HT-29 (cell line): ENCODE measurements around the gene PCYT1A. TPM values are rescaled to one million over a fixed set of nuclear protein-coding genes. Genes with fewer than 3 reads are reported as not detected.
"Not testable (repeated sequence)": the region's sequence is repeated elsewhere in the genome, so short reads cannot be mapped to it uniquely, and the experiment has no call there.

ENCODE experiments used
- DNase-seq: peaks from one replicate; pipeline ENCODE4 v3.0.0-alpha.2; 2015; ENCODE audit warnings: low spot score
- total RNA-seq: library from RNA; depleted of rRNA; stranded (reverse); fragments of >200 nt; shearing (Covaris generic); gene quantifications from 2 replicates; pipeline ENCODE4 v1.2.3, GENCODE V29; 2014

Gene PCYT1A
- total RNA-seq, 1 experiment from 2014 or later: 30.6 TPM

DNA sequence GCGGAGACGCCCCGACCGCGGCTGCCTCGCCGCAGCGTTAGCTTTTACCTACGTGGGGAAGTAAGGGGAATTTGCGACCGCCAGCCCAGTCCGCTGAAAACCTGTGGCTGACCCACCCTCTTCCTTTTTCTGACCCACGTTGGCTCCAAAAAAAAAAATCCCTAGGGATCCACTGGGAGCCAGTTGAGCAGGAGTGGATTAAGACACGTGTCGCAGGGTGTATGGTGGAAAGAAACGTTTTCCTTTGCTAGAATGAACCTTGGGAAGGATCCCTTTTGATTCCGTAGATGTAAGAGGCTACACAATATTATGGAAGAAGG is 575 bp upstream of the PCYT1A start:
- DNase-seq: no peak

GRCh38 chr3:196287090-196287439 is 461 bp downstream of the PCYT1A start:
- DNase-seq: no peak

- DNase-seq: no peak
Measured at GRCh38 chr3:196284396-196284795, 3.1 kb downstream of the PCYT1A start.

GRCh38 chr3:196281962-196282361 is 5.6 kb downstream of the PCYT1A start:
- no peak for DNase-seq

DNA sequence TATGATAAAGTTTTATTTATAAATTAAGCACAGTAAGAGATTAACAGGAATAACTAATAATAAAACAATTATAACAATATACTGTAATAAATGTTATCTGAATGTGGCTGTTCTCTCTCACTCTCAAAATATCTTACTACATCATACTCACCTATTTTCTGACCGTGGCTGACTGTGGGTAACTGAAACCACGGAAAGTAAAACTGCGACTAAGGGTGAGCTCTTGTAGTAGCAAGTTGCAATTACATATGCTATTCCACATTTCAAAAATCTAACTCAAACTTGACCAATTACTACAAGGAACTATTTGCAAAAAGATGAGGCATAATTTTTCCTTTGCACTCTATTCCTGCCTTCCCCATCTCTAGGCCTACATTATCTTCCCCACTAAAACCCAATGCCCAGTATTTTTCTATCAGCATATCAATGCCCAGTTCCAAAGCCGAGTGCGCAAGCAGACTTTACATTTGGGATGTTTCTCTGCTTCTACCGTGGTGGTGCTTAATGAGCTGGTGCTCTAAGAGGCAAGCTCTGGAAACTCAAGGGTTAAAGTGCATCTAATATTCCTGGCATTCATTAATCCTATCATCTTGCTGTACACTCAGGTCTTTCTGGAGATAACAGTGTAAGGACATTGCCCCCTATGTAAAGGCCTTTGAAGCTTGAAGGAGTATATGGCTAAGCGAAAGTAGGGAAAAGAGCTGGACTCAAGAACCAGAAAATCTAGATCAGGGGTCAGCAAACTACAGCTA is 6.7 kb downstream of the PCYT1A start:
- no peak for DNase-seq

DNA sequence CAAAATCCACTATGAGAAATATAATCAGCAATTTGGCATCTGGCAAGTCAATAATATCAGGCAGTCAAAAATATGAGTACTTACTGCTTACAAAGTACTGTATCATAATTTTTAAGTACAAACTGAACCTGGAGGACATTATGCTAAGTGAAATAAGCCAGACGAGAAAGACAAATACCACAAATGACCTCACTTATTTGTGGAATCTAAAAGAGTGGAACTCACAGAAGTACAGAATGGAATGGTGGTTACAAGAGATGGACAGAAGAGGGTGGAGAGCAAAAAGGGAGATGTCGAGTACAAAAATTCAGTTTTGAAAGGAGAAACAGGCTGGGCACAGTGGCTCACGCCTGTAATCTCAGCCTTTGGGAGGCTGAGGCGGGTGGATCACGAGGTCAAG is 12.4 kb downstream of the PCYT1A start:
- DNase-seq: no peak

DNA sequence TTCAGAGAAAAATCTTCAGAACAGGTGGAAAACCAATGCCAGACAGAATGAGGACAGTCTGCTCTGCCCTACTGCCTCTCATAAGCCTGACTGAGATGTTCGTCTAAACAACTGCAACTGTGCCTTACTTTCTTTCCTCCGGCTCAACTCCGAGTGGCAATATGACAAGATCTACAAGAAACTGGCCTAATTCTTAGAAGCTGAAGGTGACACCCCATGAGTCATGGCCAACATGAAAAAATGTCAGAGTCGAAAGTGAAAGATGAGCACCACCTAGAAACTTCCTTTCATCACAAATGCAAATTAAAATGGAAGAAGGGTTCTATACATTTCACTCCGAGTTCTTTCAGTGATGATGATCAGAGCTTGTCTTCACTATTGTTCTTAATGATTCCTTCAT is 12.9 kb downstream of the PCYT1A start:
- DNase-seq: no peak

DNA sequence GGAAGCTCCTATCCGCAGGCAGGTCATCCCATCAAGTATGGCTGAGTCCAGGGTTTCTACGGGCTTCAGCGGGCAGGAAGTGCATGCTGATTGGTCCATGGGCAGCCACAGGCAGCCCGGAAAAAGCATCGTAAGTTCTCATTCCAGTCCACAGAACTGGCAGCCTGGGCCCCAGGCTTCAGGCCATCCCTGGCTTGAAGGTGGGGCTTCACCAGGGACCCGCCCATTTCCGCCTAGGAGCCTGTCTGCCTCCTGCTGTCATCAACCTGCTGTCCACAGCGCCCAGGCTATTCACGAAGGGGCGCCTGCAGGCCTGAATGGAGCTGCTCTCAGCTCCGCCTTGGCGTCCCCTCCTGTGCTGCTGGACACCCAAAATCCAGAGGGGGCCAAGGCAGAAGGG is 13.9 kb downstream of the PCYT1A start:
- DNase-seq: no peak

- DNase-seq: no peak
Measured at GRCh38 chr3:196272826-196273225, 14.7 kb downstream of the PCYT1A start.

- DNase-seq: no peak
Measured at GRCh38 chr3:196270499-196270898, 17.0 kb downstream of the PCYT1A start.

GRCh38 chr3:196268284-196269163 is 19.0 kb downstream of the PCYT1A start:
- no peak for DNase-seq

- DNase-seq: no peak
Measured at GRCh38 chr3:196263819-196264218, 23.7 kb downstream of the PCYT1A start.

DNA sequence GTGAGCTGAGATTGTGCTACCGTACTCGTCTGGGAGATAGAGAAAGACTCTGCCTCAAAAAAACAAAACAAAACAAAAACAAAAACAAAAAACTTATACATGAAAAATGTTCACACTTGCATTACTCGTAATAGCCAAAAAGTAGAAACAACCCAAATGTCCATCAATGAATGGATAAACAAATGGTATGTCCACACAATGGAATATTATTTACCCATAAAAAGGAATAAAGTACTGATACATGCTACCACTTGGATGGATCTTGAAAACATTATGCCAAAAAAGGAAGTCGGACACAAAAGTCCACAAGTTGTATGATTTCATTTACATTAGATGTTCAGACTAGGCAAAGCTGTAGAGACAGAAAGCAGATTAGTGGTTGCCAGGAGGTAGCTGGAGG is 26.7 kb downstream of the PCYT1A start:
- no peak for DNase-seq

GRCh38 chr3:196255776-196256175 is 31.8 kb downstream of the PCYT1A start:
- no peak for DNase-seq

GRCh38 chr3:196254376-196255283 is 32.9 kb downstream of the PCYT1A start:
- DNase-seq: no peak

- DNase-seq: no peak
Measured at GRCh38 chr3:196251918-196252317, 35.6 kb downstream of the PCYT1A start.

DNA sequence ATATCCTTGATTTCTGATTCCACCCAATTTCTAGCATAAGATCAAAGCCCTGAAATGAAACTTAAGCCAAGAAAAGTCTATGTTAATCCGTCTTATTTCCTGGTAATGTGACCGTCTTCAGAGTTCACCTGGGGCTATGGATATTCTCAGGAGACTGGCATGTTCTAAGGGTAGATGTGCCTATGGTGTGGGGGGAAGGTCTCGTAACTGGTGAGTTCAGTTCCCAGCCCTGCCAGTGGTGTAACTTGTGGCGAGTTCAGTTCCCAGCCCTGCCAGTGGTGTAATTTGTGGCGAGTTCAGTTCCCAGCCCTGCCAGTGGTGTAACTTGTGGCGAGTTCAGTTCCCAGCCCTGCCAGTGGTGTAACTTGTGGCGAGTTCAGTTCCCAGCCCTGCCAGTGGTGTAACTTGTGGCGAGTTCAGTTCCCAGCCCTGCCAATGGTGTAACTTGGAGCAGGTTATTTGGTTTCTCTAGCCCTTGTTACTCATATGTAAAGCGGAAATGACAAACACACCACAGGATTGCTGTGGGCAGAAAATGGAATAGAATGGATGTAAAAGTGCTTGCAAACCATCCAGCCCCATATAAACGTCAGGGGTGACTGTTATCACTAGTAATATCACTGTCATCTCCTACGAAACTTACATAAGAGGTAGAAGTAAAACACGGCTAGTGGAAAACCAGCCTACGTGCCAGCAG is 40.8 kb downstream of the PCYT1A start:
- no peak for DNase-seq

- DNase-seq: not testable (repeated sequence)
Measured at GRCh38 chr3:196244166-196244565, 43.4 kb downstream of the PCYT1A start.

GRCh38 chr3:196241704-196242103 is 45.8 kb downstream of the PCYT1A start:
- DNase-seq: no peak

- no peak for DNase-seq
Measured at GRCh38 chr3:196240424-196240823, 47.1 kb downstream of the PCYT1A start.
